GM12878 (cell line): ENCODE results near the gene LRRTM1. TPM values are rescaled to one million over a fixed set of nuclear protein-coding genes. Genes with fewer than 3 reads are reported as not detected.

Source experiments
- ATAC-seq: fragments of 200-7000 bp; cut with Tn5 transposase; 3 replicates; pipeline ENCODE4 v1.9.1; 2020; ENCODE audit warnings: mild to moderate bottlenecking, moderate library complexity
- BruUV-seq: library from RNA; stranded (reverse); fragments of 400-500 nt; replicated peaks from 2 replicates; lab custom pipeline; 2021; lab: Mats Ljungman, UMichigan
- CTCF ChIA-PET: fragments of 300-600 bp; sonication (Branson Sonifier 250); formaldehyde crosslinking; extraction: SDS; loops from one replicate; lab custom pipeline; 2021; ENCODE audit warnings: inconsistent platforms; lab: Yijun Ruan, JAX
- POLR2A ChIA-PET: fragments of 350-600 bp; formaldehyde crosslinking; extraction: SDS; loops from one replicate; lab custom pipeline; 2021; ENCODE audit warnings: inconsistent platforms; lab: Charles Lee
- RAD21 ChIA-PET: fragments of 300-600 bp; sonication (Branson Sonifier 250); formaldehyde crosslinking; loops from one replicate; lab custom pipeline; 2023; ENCODE audit warnings: antibody characterized with exemption; ENCODE audit not compliant: unreplicated experiment; lab: Charles Lee
- SMC1A ChIA-PET: fragments of 300-600 bp; sonication (Branson Sonifier 250); formaldehyde crosslinking; loops from one replicate; lab custom pipeline; 2023; ENCODE audit not compliant: unreplicated experiment, uncharacterized antibody; lab: Charles Lee
- DNase-seq: peaks from one replicate; pipeline ENCODE4 v3.0.0-alpha.2; 2011; ENCODE audit warnings: low read depth, low spot score
- FAIRE-seq: peaks from 3 replicates; lab custom pipeline; 2011; peaks lifted over from hg19 to GRCh38; lab: Jason Lieb, UNC
- H2AFZ ChIP-seq: 2 replicates; pipeline ENCODE4 v1.6.0; 2011; ENCODE audit warnings: low read depth, low read length, control low read depth; ENCODE audit not compliant: control insufficient read depth
- H3K27ac ChIP-seq: 2 replicates; pipeline ENCODE4 v1.5.1; 2011; ENCODE audit warnings: control low read depth; ENCODE audit not compliant: control insufficient read depth, insufficient read depth
- H3K27me3 ChIP-seq, 2 experiments: replicated peaks in 1 of 2; 2 replicates each; pipeline versions ENCODE4 v1.6.0 to v1.6.1; 2011; ENCODE audit warnings: low read length in 1 of 2; ENCODE audit not compliant: control insufficient read depth in 2 of 2, insufficient read depth in 2 of 2
- H3K36me3 ChIP-seq, 2 experiments: 2 replicates each; pipeline ENCODE4 v1.5.1; 2011; ENCODE audit warnings: low read length in 1 of 2; ENCODE audit not compliant: control insufficient read depth in 2 of 2, insufficient read depth in 2 of 2
- H3K4me1 ChIP-seq: 2 replicates; pipeline ENCODE4 v1.6.1; 2011; ENCODE audit warnings: mild to moderate bottlenecking, low read length, moderate library complexity, mixed read lengths; ENCODE audit not compliant: control insufficient read depth, insufficient read depth
- H3K4me2 ChIP-seq: 2 replicates; pipeline ENCODE4 v1.6.0; 2011; ENCODE audit warnings: control low read depth; ENCODE audit not compliant: control insufficient read depth, insufficient read depth
- H3K4me3 ChIP-seq: fragments of 200-600 bp; sonication (generic); 2 replicates; pipeline ENCODE4 v1.5.1; 2016
- H3K79me2 ChIP-seq: 2 replicates; pipeline ENCODE4 v1.6.0; 2011; ENCODE audit warnings: low read length; ENCODE audit not compliant: control insufficient read depth, insufficient read depth
- H3K9ac ChIP-seq: 2 replicates; pipeline ENCODE4 v1.8.0; 2011; ENCODE audit warnings: low read length, control low read depth, mixed read lengths; ENCODE audit not compliant: control insufficient read depth, insufficient read depth
- H3K9me3 ChIP-seq: replicated peaks from 3 replicates; pipeline ENCODE4 v1.5.1; 2011; ENCODE audit warnings: mild to moderate bottlenecking, low read length; ENCODE audit not compliant: control insufficient read depth, insufficient read depth
- H4K20me1 ChIP-seq: 2 replicates; pipeline ENCODE4 v1.6.0; 2011; ENCODE audit not compliant: control insufficient read depth, insufficient read depth
- BCL3 ChIP-seq: IDR thresholded peaks from 2 replicates; pipeline ENCODE4 v1.6.1; 2011; ENCODE audit warnings: borderline replicate concordance, low read depth, mild to moderate bottlenecking, moderate library complexity, low read length; ENCODE audit not compliant: insufficient read depth, poor library complexity, severe bottlenecking
- BMI1 ChIP-seq: fragments of 450-650 bp; IDR thresholded peaks from 2 replicates; pipeline ENCODE4 v1.6.1; 2016; ENCODE audit warnings: mild to moderate bottlenecking, moderate library complexity, borderline replicate concordance
- CBX3 ChIP-seq: fragments of 200-600 bp; sonication (generic); IDR thresholded peaks from 2 replicates; pipeline ENCODE4 v1.6.1; 2016; ENCODE audit warnings: low read depth, borderline replicate concordance
- IRF5 ChIP-seq: fragments of 450-650 bp; IDR thresholded peaks from 2 replicates; pipeline ENCODE4 v1.6.1; 2017; ENCODE audit warnings: borderline replicate concordance
- LARP7 ChIP-seq: fragments of 450-650 bp; IDR thresholded peaks from 2 replicates; pipeline ENCODE4 v1.6.1; 2017; ENCODE audit warnings: mild to moderate bottlenecking
- NBN ChIP-seq: fragments of 450-650 bp; IDR thresholded peaks from 2 replicates; pipeline ENCODE4 v1.6.1; 2016
- NFYA ChIP-seq: IDR thresholded peaks from 2 replicates; pipeline ENCODE4 v1.6.1; 2011; ENCODE audit warnings: low read depth, mild to moderate bottlenecking, low read length, improper control_type of control experiment, borderline replicate concordance
- PAX8 ChIP-seq: fragments of 450-650 bp; IDR thresholded peaks from 2 replicates; pipeline ENCODE4 v1.6.1; 2017; ENCODE audit warnings: mild to moderate bottlenecking, moderate library complexity
- POLR2AphosphoS5 ChIP-seq: IDR thresholded peaks from 2 replicates; pipeline ENCODE4 v1.6.1; 2011; ENCODE audit warnings: mild to moderate bottlenecking, low read length, inconsistent platforms
- SUZ12 ChIP-seq: fragments of 200-600 bp; sonication (generic); IDR thresholded peaks from one replicate; pipeline ENCODE4 v1.6.1; 2018; ENCODE audit warnings: antibody characterized with exemption, mild to moderate bottlenecking; ENCODE audit not compliant: unreplicated experiment
- ZNF384 ChIP-seq: IDR thresholded peaks from 2 replicates; pipeline ENCODE4 v1.6.1; 2012; ENCODE audit warnings: low read depth, mild to moderate bottlenecking, low read length, improper control_type of control experiment, borderline replicate concordance
- WGBS: methylation state at CpG from one replicate; pipeline ENCODE4 v1.1.6; 2016; ENCODE audit warnings: low lambda C conversion rate; ENCODE audit not compliant: insufficient replicate concordance, insufficient coverage; ENCODE audit errors: missing lambda C conversion rate; 5-methylcytosine and 5-hydroxymethylcytosine counted together
- in situ Hi-C: fragments of 300-500 bp; cut with MboI; formaldehyde crosslinking; loops from 9 replicates; pipeline ENCODE4 v1.14.3; 2018; ENCODE audit warnings: mixed read lengths
- intact Hi-C: fragments of 100-400 bp; cut with micrococcal nuclease; formaldehyde crosslinking; loops from one replicate; pipeline ENCODE4 v1.14.2; 2022; ENCODE audit not compliant: unreplicated experiment
- polyA plus RNA-seq, 11 experiments: library from polyadenylated mRNA; depleted of rRNA in 4 of 11; unstranded in 6 of 11; stranded (reverse) in 5 of 11; fragments of >200 nt; fragmentation: Nextera tagmentation in 4 of 11; fragmentation: Illumina TruSeq in 1 of 11; extraction: Ambion mirVana in 4 of 11; extraction: Trizol in 1 of 11; gene quantifications; 1 replicate in 1 of 11; 2 replicates in 10 of 11; pipeline versions ENCODE4 v1.2.1 to v1.2.3, GENCODE V29; 2011 to 2016; ENCODE audit warnings: inconsistent platforms in 2 of 11, missing spikeins in 2 of 11, low read depth in 1 of 11
- total RNA-seq, 4 experiments: library from RNA; depleted of rRNA in 3 of 4; stranded (reverse); fragments of >200 nt in 3 of 4; fragmentation: Illumina TruSeq in 1 of 4; extraction: Trizol in 1 of 4; gene quantifications; 2 replicates each; pipeline versions ENCODE4 v1.2.1 to v1.2.3, GENCODE V29; 2013 to 2021

Gene LRRTM1
- total and polyA plus RNA-seq, 10 of the 15 experiments (the other 5 are each of a cell fraction or from before 2014, with no cell fraction given) = not detected

- no peaks in the 10 kb centered on the region for H4K20me1 ChIP-seq
- in situ Hi-C loops (no loop called here), intact Hi-C loops (no loop called here)
- H2AFZ ChIP-seq = no peak overlapping the region
- FAIRE-seq (no peak), ATAC-seq (no peak), DNase-seq (no peak)
- BruUV-seq = no TSS peak
- TF ChIP-seq ZNF384 = no peak
- no peaks in the 10 kb centered on the region for H3K4me1 ChIP-seq
- H3K79me2 ChIP-seq = no peaks in the 10 kb centered on the region
- no peak overlapping the region for H3K4me3 ChIP-seq
- RAD21 ChIA-PET = no interaction called here
- SMC1A ChIA-PET = interaction anchor here (2.0 kb wide), 1 partner anchor 206 kb away, joined by 6 read pairs; no protein-coding TSS in a partner anchor
- H3K9me3 ChIP-seq = no peaks in the 10 kb centered on the region
- POLR2A ChIA-PET = no interaction called here
- H3K4me2 ChIP-seq = no peak overlapping the region
- no peak overlapping the region for H3K9ac ChIP-seq
- H3K27ac ChIP-seq = no peak overlapping the region
- no peaks in the 10 kb centered on the region for H3K36me3 ChIP-seq
- no peaks in the 10 kb centered on the region for H3K27me3 ChIP-seq
- CTCF ChIA-PET = no interaction called here
Measured at GRCh38 chr2:80293039-80293438, 11.5 kb downstream of the LRRTM1 start.

- no peak for TF ChIP-seq IRF5
- TF ChIP-seq POLR2AphosphoS5 = no peak
- no peak for TF ChIP-seq CBX3
- no peak for TF ChIP-seq PAX8
- no peak for TF ChIP-seq BCL3
- no peak for TF ChIP-seq SUZ12
- no peak for TF ChIP-seq NFYA
- TF ChIP-seq LARP7 = no peak
- TF ChIP-seq ZNF384 = no peak
- no peak for TF ChIP-seq NBN
- TF ChIP-seq BMI1 = no peak
- intact Hi-C loops (no loop called here), in situ Hi-C loops (no loop called here)
- Histone ChIP-seq H3K79me2 (no peaks in the 10 kb centered on the region), H2AFZ (no peak overlapping the region), H3K27me3 (no peaks in the 10 kb centered on the region), H3K9ac (no peak overlapping the region), H4K20me1 (no peaks in the 10 kb centered on the region), H3K4me2 (no peak overlapping the region), H3K36me3 (no peaks in the 10 kb centered on the region), H3K4me1 (no peaks in the 10 kb centered on the region), H3K4me3 (no peak overlapping the region), H3K9me3 (no peaks in the 10 kb centered on the region), H3K27ac (no peak overlapping the region)
- SMC1A ChIA-PET = interaction anchor here (2.0 kb wide), 1 partner anchor 207 kb away, joined by 6 read pairs; no protein-coding TSS in a partner anchor
- RAD21 ChIA-PET = no interaction called here
- BruUV-seq = no TSS peak
- FAIRE-seq = no peak
- no peak for ATAC-seq
- CTCF ChIA-PET = no interaction called here
- DNase-seq = no peak
- POLR2A ChIA-PET = no interaction called here
- WGBS = 0% methylated on average over 3 of the region's 3 CpGs
Measured at GRCh38 chr2:80292474-80292873, 12.1 kb downstream of the LRRTM1 start.
